SK-N-SH (cell line): ENCODE results near the gene ATF5. TPM values are rescaled to one million over a fixed set of nuclear protein-coding genes. Genes with fewer than 3 reads are reported as not detected.

Experiments used
- CTCF ChIA-PET: fragments of 300-600, 350-600 bp; formaldehyde crosslinking; extraction: SDS; loops from one replicate; lab custom pipeline; 2021; lab: Yijun Ruan, JAX
- POLR2A ChIA-PET: fragments of 350-600 bp; sonication (Branson Sonifier 250); formaldehyde crosslinking; extraction: SDS; loops from one replicate; lab custom pipeline; 2020; ENCODE audit warnings: antibody characterized with exemption, inconsistent platforms; lab: Yijun Ruan, JAX
- DNase-seq: peaks from one replicate; pipeline ENCODE4 v3.0.0; 2012
- H2AFZ ChIP-seq: fragments of 200-600 bp; sonication (generic); 2 replicates; pipeline ENCODE4 v1.8.1; 2016; ENCODE audit warnings: antibody characterized with exemption, mild to moderate bottlenecking, low read depth
- H3F3A ChIP-seq: fragments of 200-600 bp; sonication (generic); replicated peaks from 2 replicates; pipeline ENCODE3; 2016; ENCODE audit warnings: antibody characterized with exemption, mild to moderate bottlenecking; ENCODE audit not compliant: insufficient read depth
- H3K27ac ChIP-seq, 2 experiments: fragments of 200-500 bp in 1 of 2; fragments of 200-600 bp in 1 of 2; sonication (Bioruptor generic) in 1 of 2; sonication (generic), shearing (Covaris generic) in 1 of 2; 2 replicates each; pipeline versions ENCODE4 v1.5.1 to v1.6.1; 2014 to 2016; ENCODE audit warnings: low read depth in 2 of 2, inconsistent platforms in 1 of 2, low read length in 1 of 2, mild to moderate bottlenecking in 1 of 2, mixed read lengths in 1 of 2
- H3K27me3 ChIP-seq: fragments of 200-600 bp; sonication (generic), shearing (Covaris generic); 2 replicates; pipeline ENCODE4 v1.6.1; 2016; ENCODE audit warnings: mixed run types; ENCODE audit not compliant: insufficient read depth
- H3K36me3 ChIP-seq, 2 experiments: fragments of 200-500 bp in 1 of 2; fragments of 200-600 bp in 1 of 2; sonication (Bioruptor generic) in 1 of 2; sonication (generic) in 1 of 2; replicated peaks in 1 of 2; 2 replicates each; pipeline versions ENCODE3 to v1.5.1; 2014 to 2016; ENCODE audit warnings: low read length in 1 of 2, mild to moderate bottlenecking in 1 of 2; ENCODE audit not compliant: insufficient read depth in 2 of 2, control insufficient read depth in 1 of 2
- H3K4me1 ChIP-seq, 2 experiments: fragments of 200-500 bp in 1 of 2; fragments of 200-600 bp in 1 of 2; sonication (Bioruptor generic) in 1 of 2; sonication (generic), shearing (Covaris generic) in 1 of 2; 2 replicates each; pipeline versions ENCODE4 v1.5.1 to v1.6.1; 2014 to 2016; ENCODE audit warnings: low read depth in 1 of 2, low read length in 1 of 2, mixed run types in 1 of 2; ENCODE audit not compliant: insufficient read depth in 2 of 2, control insufficient read depth in 1 of 2
- H3K4me2 ChIP-seq: fragments of 200-600 bp; sonication (generic), shearing (Covaris generic); 2 replicates; pipeline ENCODE4 v1.6.1; 2017; ENCODE audit warnings: mixed run types
- H3K4me3 ChIP-seq, 2 experiments: fragments of 200-500 bp in 1 of 2; fragments of 200-600 bp in 1 of 2; sonication (Bioruptor generic) in 1 of 2; sonication (generic), shearing (Covaris generic) in 1 of 2; 2 replicates each; pipeline versions ENCODE4 v1.5.1 to v1.8.1; 2014 to 2016; ENCODE audit warnings: low read depth in 2 of 2, inconsistent platforms in 1 of 2, low read length in 1 of 2, mild to moderate bottlenecking in 1 of 2, mixed read lengths in 1 of 2, moderate library complexity in 1 of 2
- H3K79me2 ChIP-seq: fragments of 200-600 bp; sonication (generic); 2 replicates; pipeline ENCODE4 v1.8.1; 2017; ENCODE audit warnings: mild to moderate bottlenecking; ENCODE audit not compliant: insufficient read depth
- H3K9ac ChIP-seq: fragments of 200-600 bp; sonication (generic); 2 replicates; pipeline ENCODE4 v1.6.1; 2017; ENCODE audit warnings: mixed run types
- H3K9me2 ChIP-seq: fragments of 200-600 bp; sonication (generic); 2 replicates; pipeline ENCODE4 v1.6.1; 2017; ENCODE audit warnings: mixed run types
- H3K9me3 ChIP-seq: fragments of 200-600 bp; sonication (generic); 2 replicates; pipeline ENCODE4 v1.6.1; 2017; ENCODE audit warnings: mixed run types, mild to moderate bottlenecking, moderate library complexity
- H4K20me1 ChIP-seq: fragments of 200-600 bp; sonication (generic); 2 replicates; pipeline ENCODE4 v1.6.1; 2017; ENCODE audit warnings: mild to moderate bottlenecking, mixed run types; ENCODE audit not compliant: insufficient read depth
- CHD2 ChIP-seq: fragments of 150-350 bp; IDR thresholded peaks from 2 replicates; pipeline ENCODE4 v1.6.1; 2018; ENCODE audit warnings: low read length; ENCODE audit not compliant: partially characterized antibody
- EP300 ChIP-seq, 2 experiments: IDR thresholded peaks; 2 replicates each; pipeline versions ENCODE4 v1.4.0 to v1.6.1; 2012; ENCODE audit warnings: borderline replicate concordance in 1 of 2, low read depth in 1 of 2, low read length in 1 of 2
- GABPA ChIP-seq: IDR thresholded peaks from 2 replicates; pipeline ENCODE4 v1.4.0; 2012; ENCODE audit warnings: low read depth, mild to moderate bottlenecking
- GATA2 ChIP-seq: sonication (generic); formaldehyde crosslinking; IDR thresholded peaks from 2 replicates; pipeline ENCODE4 v1.5.0; 2020; ENCODE audit warnings: mild to moderate bottlenecking, missing genetic modification reagents
- MEF2A ChIP-seq: IDR thresholded peaks from 2 replicates; pipeline ENCODE4 v1.4.0; 2012; ENCODE audit warnings: low read depth, borderline replicate concordance
- NRF1 ChIP-seq: IDR thresholded peaks from 2 replicates; pipeline ENCODE4 v1.6.1; 2012; ENCODE audit warnings: low read depth, mild to moderate bottlenecking, low read length
- RAD21 ChIP-seq: IDR thresholded peaks from 2 replicates; pipeline ENCODE4 v1.6.1; 2012; ENCODE audit warnings: mild to moderate bottlenecking, low read length
- RCOR1 ChIP-seq: fragments of 150-350 bp; IDR thresholded peaks from 2 replicates; pipeline ENCODE4 v1.6.1; 2017; ENCODE audit warnings: antibody characterized with exemption, low read length
- TAF1 ChIP-seq: IDR thresholded peaks from 2 replicates; pipeline ENCODE4 v1.6.1; 2012; ENCODE audit warnings: low read depth, mild to moderate bottlenecking, low read length, moderate library complexity, borderline replicate concordance
- TEAD4 ChIP-seq: IDR thresholded peaks from 2 replicates; pipeline ENCODE4 v1.4.0; 2012; ENCODE audit warnings: mild to moderate bottlenecking, borderline replicate concordance; ENCODE audit not compliant: insufficient read depth
- YY1 ChIP-seq: IDR thresholded peaks from 2 replicates; pipeline ENCODE4 v1.4.0; 2012; ENCODE audit warnings: low read depth, mild to moderate bottlenecking
- WGBS: methylation state at CpG from one replicate; pipeline ENCODE4 v1.1.6; 2017; ENCODE audit warnings: low lambda C conversion rate; 5-methylcytosine and 5-hydroxymethylcytosine counted together
- polyA plus RNA-seq, 3 experiments: library from polyadenylated mRNA; depleted of rRNA; stranded (reverse); fragments of >200 nt; gene quantifications; 2 replicates each; pipeline ENCODE4 v1.2.3, GENCODE V29; 2012
- TF ChIP-seq, protein P1 (sequence below): IDR thresholded peaks from 2 replicates; pipeline ENCODE4 v1.4.0; 2012; ENCODE audit warnings: low read depth, borderline replicate concordance
- TF ChIP-seq, protein P2 (sequence below): IDR thresholded peaks from 2 replicates; pipeline ENCODE4 v1.4.0; 2012; ENCODE audit warnings: low read depth
- TF ChIP-seq, protein P3 (sequence below): fragments of 150-350 bp; IDR thresholded peaks from 2 replicates; pipeline ENCODE4 v1.6.1; 2017; ENCODE audit warnings: antibody characterized with exemption, low read length, low read depth, borderline replicate concordance
- TF ChIP-seq, protein P4 (sequence below): fragments of 200-600 bp; sonication (generic); IDR thresholded peaks from 2 replicates; pipeline ENCODE4 v1.6.1; 2017; ENCODE audit warnings: antibody characterized with exemption, mild to moderate bottlenecking, moderate library complexity

Gene ATF5
- polyA plus RNA-seq, 1 of the 3 experiments (the other 2 are of a cell fraction) = 11.7 TPM

DNA sequence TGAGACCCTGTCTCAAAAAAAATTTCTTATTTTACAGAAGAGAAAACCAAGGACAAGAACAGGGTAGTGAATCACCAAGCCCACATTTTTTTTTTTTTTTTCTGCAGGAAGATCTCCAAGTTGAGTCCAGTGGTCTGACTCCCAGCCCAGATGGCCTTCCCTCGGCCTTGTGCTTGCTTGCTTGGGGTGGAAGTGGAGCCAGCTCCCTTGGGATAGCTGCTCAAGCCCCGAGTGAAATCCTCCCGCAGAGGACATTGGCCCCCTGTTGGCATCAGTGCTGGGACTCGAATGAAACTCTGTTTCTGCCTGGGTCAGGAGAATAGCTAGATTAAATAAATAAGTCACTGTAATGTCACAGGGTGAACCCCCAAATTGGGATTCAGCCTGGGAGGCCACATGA is 9.7 kb downstream of the ATF5 start:
- no peaks in the 10 kb centered on the region for H3K9me3 ChIP-seq
- ChIA-PET POLR2A (interaction anchor here (1.2 kb wide), 1 partner anchor 9 kb away, joined by 3 read pairs; the partner anchor contains the start of genes ATF5 and NUP62), CTCF (interaction anchor here (1.7 to 6.1 kb wide), 7 partner anchors 10 to 54 kb away, joined by 4 to 94 read pairs (median 22); partner anchors contain the start of genes ATF5 and NUP62)
- no peak overlapping the region for H3K9ac ChIP-seq
- no peaks in the 10 kb centered on the region for H4K20me1 ChIP-seq
- H3K36me3 ChIP-seq = no peaks in the 10 kb centered on the region
- no peak overlapping the region for H3K4me2 ChIP-seq
- no peaks in the 10 kb centered on the region; the same call in 1 of the 2 replicates for H3K27me3 ChIP-seq
- H3K4me1 ChIP-seq = peaks cover 0 to 3% of the 10 kb centered on the region in 2 experiments; a peak in 1 of 4 replicates
- no peaks in the 10 kb centered on the region for H3K79me2 ChIP-seq
- no peak overlapping the region for H3K4me3 ChIP-seq
- 88% methylated on average over 4 of the region's 4 CpGs for WGBS
- no peaks in the 10 kb centered on the region for H3K9me2 ChIP-seq
- TF ChIP-seq GATA2 (no peak), RCOR1 (no peak), NRF1 (no peak), TAF1 (no peak), MEF2A (no peak), EP300 (IDR thresholded peaks at IDR 0.05; ENCODE audit: borderline replicate concordance in 1 of 2, low read depth in 1 of 2, low read length in 1 of 2) (no peak), TEAD4 (no peak), YY1 (no peak), RAD21 (no peak), GABPA (no peak), CHD2 (no peak)
- TF ChIP-seq, protein P1, sequence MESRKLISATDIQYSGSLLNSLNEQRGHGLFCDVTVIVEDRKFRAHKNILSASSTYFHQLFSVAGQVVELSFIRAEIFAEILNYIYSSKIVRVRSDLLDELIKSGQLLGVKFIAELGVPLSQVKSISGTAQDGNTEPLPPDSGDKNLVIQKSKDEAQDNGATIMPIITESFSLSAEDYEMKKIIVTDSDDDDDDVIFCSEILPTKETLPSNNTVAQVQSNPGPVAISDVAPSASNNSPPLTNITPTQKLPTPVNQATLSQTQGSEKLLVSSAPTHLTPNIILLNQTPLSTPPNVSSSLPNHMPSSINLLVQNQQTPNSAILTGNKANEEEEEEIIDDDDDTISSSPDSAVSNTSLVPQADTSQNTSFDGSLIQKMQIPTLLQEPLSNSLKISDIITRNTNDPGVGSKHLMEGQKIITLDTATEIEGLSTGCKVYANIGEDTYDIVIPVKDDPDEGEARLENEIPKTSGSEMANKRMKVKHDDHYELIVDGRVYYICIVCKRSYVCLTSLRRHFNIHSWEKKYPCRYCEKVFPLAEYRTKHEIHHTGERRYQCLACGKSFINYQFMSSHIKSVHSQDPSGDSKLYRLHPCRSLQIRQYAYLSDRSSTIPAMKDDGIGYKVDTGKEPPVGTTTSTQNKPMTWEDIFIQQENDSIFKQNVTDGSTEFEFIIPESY = no peak
- TF ChIP-seq, protein P2, sequence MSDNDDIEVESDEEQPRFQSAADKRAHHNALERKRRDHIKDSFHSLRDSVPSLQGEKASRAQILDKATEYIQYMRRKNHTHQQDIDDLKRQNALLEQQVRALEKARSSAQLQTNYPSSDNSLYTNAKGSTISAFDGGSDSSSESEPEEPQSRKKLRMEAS = no peak
- TF ChIP-seq, protein P3, sequence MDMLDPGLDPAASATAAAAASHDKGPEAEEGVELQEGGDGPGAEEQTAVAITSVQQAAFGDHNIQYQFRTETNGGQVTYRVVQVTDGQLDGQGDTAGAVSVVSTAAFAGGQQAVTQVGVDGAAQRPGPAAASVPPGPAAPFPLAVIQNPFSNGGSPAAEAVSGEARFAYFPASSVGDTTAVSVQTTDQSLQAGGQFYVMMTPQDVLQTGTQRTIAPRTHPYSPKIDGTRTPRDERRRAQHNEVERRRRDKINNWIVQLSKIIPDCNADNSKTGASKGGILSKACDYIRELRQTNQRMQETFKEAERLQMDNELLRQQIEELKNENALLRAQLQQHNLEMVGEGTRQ = no peak
- TF ChIP-seq, protein P4, sequence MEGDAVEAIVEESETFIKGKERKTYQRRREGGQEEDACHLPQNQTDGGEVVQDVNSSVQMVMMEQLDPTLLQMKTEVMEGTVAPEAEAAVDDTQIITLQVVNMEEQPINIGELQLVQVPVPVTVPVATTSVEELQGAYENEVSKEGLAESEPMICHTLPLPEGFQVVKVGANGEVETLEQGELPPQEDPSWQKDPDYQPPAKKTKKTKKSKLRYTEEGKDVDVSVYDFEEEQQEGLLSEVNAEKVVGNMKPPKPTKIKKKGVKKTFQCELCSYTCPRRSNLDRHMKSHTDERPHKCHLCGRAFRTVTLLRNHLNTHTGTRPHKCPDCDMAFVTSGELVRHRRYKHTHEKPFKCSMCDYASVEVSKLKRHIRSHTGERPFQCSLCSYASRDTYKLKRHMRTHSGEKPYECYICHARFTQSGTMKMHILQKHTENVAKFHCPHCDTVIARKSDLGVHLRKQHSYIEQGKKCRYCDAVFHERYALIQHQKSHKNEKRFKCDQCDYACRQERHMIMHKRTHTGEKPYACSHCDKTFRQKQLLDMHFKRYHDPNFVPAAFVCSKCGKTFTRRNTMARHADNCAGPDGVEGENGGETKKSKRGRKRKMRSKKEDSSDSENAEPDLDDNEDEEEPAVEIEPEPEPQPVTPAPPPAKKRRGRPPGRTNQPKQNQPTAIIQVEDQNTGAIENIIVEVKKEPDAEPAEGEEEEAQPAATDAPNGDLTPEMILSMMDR = no peak
- no peak overlapping the region for H2AFZ ChIP-seq
- DNase-seq = no peak
- peaks cover 4% of the 10 kb centered on the region for H3F3A ChIP-seq
- H3K27ac ChIP-seq = no peak overlapping the region
